Testis (tissue), 2 donors: ENCODE results near the gene IL6.

Experiments
- POLR2A ChIP-seq: fragments of 450-650 bp; IDR thresholded peaks from one replicate; pipeline ENCODE4 v1.6.1; 2017; ENCODE audit warnings: antibody characterized with exemption, mild to moderate bottlenecking, moderate library complexity
- TF ChIP-seq, protein P1 (sequence below), 3 experiments: fragments of 450-650 bp in 2 of 3; fragments of 200-600 bp in 1 of 3; sonication (generic) in 1 of 3; IDR thresholded peaks; one replicate each; pipeline ENCODE4 v1.5.1; 2016 to 2019; ENCODE audit warnings: antibody characterized with exemption in 3 of 3, mild to moderate bottlenecking in 2 of 3, moderate library complexity in 1 of 3

GRCh38 chr7:22681312-22681711 is 45.7 kb upstream of the IL6 start:
- no peak for TF ChIP-seq POLR2A
- TF ChIP-seq, protein P1, sequence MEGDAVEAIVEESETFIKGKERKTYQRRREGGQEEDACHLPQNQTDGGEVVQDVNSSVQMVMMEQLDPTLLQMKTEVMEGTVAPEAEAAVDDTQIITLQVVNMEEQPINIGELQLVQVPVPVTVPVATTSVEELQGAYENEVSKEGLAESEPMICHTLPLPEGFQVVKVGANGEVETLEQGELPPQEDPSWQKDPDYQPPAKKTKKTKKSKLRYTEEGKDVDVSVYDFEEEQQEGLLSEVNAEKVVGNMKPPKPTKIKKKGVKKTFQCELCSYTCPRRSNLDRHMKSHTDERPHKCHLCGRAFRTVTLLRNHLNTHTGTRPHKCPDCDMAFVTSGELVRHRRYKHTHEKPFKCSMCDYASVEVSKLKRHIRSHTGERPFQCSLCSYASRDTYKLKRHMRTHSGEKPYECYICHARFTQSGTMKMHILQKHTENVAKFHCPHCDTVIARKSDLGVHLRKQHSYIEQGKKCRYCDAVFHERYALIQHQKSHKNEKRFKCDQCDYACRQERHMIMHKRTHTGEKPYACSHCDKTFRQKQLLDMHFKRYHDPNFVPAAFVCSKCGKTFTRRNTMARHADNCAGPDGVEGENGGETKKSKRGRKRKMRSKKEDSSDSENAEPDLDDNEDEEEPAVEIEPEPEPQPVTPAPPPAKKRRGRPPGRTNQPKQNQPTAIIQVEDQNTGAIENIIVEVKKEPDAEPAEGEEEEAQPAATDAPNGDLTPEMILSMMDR (IDR thresholded peaks at IDR 0.05), result no peak
